ENCODE results near the gene MGLL. TPM values are rescaled to one million over a fixed set of nuclear protein-coding genes. Genes with fewer than 3 reads are reported as not detected.
A peak's percentile ranks its signal among the peaks of the same experiment; 100 is the strongest.

MGLL gene
- total and polyA plus RNA-seq, 9 of the 15 experiments (the other 6 are each of a cell fraction or from before 2014, with no cell fraction given), result 0.12 to 0.32 (median 0.18) TPM; not detected in 6

- no peak overlapping the region for H3K9ac ChIP-seq (ENCODE audit: insufficient read depth in 1 of 2, low read depth in 2 of 2, low read length in 2 of 2)
- H3K27ac ChIP-seq (ENCODE audit: extremely low read depth, low read depth, low read length), result no peak overlapping the region
- ATAC-seq, result peak; percentile 65; the same call in 2 of the 3 replicates
- H3K4me3 ChIP-seq, result no peak overlapping the region
- in situ Hi-C loops (cut with MboI), result no loop called here
- H4K20me1 ChIP-seq (replicated peaks; ENCODE audit: control insufficient read depth, insufficient read depth, low read length), result no peaks in the 10 kb centered on the region
- no peaks in the 10 kb centered on the region; a peak in 1 of 5 replicates for H3K4me1 ChIP-seq (replicated peaks in 1 of 2; ENCODE audit: control insufficient read depth in 2 of 2, insufficient read depth in 2 of 2, low read length in 2 of 2)
- no peaks in the 10 kb centered on the region for H3K9me1 ChIP-seq (ENCODE audit: control insufficient read depth, insufficient read depth, low read length)
- DNase-seq (ENCODE audit: extremely low read depth in 1 of 4, low spot score in 3 of 4), result peak; percentile 33 to 47 (median 44)
- H3K36me3 ChIP-seq (ENCODE audit: control insufficient read depth, insufficient read depth, low read length), result no peaks in the 10 kb centered on the region
- H3K4me2 ChIP-seq (ENCODE audit: insufficient read depth, low read length), result no peak overlapping the region
- H2AFZ ChIP-seq (ENCODE audit: low read depth, low read length), result no peak overlapping the region
- H3K79me2 ChIP-seq (ENCODE audit: control insufficient read depth, insufficient read depth, low read length), result no peaks in the 10 kb centered on the region
- ChIA-PET POLR2A (interaction anchor here (0.8 kb wide), 1 partner anchor 12 kb away, joined by 3 read pairs; no protein-coding TSS in a partner anchor), CTCF (ENCODE audit: low intra/inter-chr PET ratio) (no interaction called here)
- intact Hi-C loops (cut with micrococcal nuclease), result loop anchor here (5.0 to 10.0 kb wide), 2 partner anchors 139 to 177 kb away; no protein-coding TSS in a partner anchor
- no TSS peak for BruUV-seq (replicated peaks)
- H3K27me3 ChIP-seq (ENCODE audit: control insufficient read depth in 2 of 2, insufficient read depth in 2 of 2, low read length in 2 of 2), result 0 out of 5 replicates have a peak, but pooled peaks cover 0 to 4% of the 10 kb centered on the region in 2 experiments
- no peak for FAIRE-seq
- no peaks in the 10 kb centered on the region for H3K9me3 ChIP-seq (replicated peaks; ENCODE audit: control insufficient read depth, insufficient read depth, low read depth, low read length)
- 0% methylated on average over 2 of the region's 4 CpGs for WGBS (ENCODE audit: insufficient coverage, low coverage, missing lambda C conversion rate)
- TF ChIP-seq USF1 (CRISPR knock-in tag; IDR thresholded peaks at IDR 0.05) (no peak), ZNF444 (CRISPR knock-in tag; IDR thresholded peaks at IDR 0.05) (no peak), NFIC (IDR thresholded peaks at IDR 0.05) (peak; percentile 76), REST (IDR thresholded peaks at IDR 0.05; ENCODE audit: borderline replicate concordance) (peak; percentile 63), REST (CRISPR knock-in tag; IDR thresholded peaks at IDR 0.05; ENCODE audit: low read depth) (no peak), ILK (tag; IDR thresholded peaks at IDR 0.05; ENCODE audit: borderline replicate concordance, low read depth) (no peak), C11orf30 (IDR thresholded peaks at IDR 0.05; ENCODE audit: low read depth) (0 out of 2 replicates have a peak, but pooled peaks have one; percentile 10), SREBF1 (IDR thresholded peaks at IDR 0.05; ENCODE audit: borderline replicate concordance, low read depth, low read length) (no peak), GATAD2B (IDR thresholded peaks at IDR 0.05; ENCODE audit: borderline replicate concordance) (no peak), SMC3 (conservative IDR thresholded peaks at IDR 0.05; ENCODE audit: insufficient read depth, low read depth, low read length) (peak; percentile 62), CTCF (IDR thresholded peaks at IDR 0.05 in 2 of 3, conservative IDR thresholded peaks at IDR 0.05 in 1 of 3; ENCODE audit: insufficient read depth in 2 of 3, low read depth in 1 of 3, low read length in 3 of 3) (peak; percentile 57 to 66 (median 62); a peak in 5 of 6 replicates), FOXK2 (conservative IDR thresholded peaks at IDR 0.05 in 1 of 2, IDR thresholded peaks at IDR 0.05 in 1 of 2; ENCODE audit: low read depth in 2 of 2) (no peak)
Observed at GRCh38 chr3:127831723-127832172, 9.4 kb upstream of the MGLL start.
